Thoracic aorta (tissue), 2 donors: ENCODE data around the gene ATXN7L1. TPM values are rescaled to one million over a fixed set of nuclear protein-coding genes. Genes with fewer than 3 reads are reported as not detected.

ENCODE experiments used
- ATAC-seq: fragments of 150-250 bp; one replicate; pipeline ENCODE4 v1.8.0; 2017; ENCODE audit warnings: low read depth; ENCODE audit not compliant: insufficient number of reproducible peaks, low FRiP score
- DNase-seq: peaks from one replicate; pipeline ENCODE4 v3.0.0-alpha.2; 2020; ENCODE audit warnings: low spot score
- H3K27ac ChIP-seq, 2 donors: fragments of 200-600 bp; sonication (generic); 1 replicate in 1 of 2; 2 replicates in 1 of 2; pipeline ENCODE4 v1.5.1; 2016; ENCODE audit warnings: mild to moderate bottlenecking in 2 of 2, moderate library complexity in 2 of 2
- H3K27me3 ChIP-seq: fragments of 200-600 bp; sonication (generic); replicated peaks from 2 replicates; pipeline ENCODE4 v1.6.0; 2016; ENCODE audit warnings: mild to moderate bottlenecking; ENCODE audit not compliant: insufficient read depth
- H3K36me3 ChIP-seq: fragments of 200-600 bp; sonication (generic); one replicate; pipeline ENCODE4 v1.5.1; 2016
- H3K4me1 ChIP-seq, 2 donors: fragments of 200-600 bp; sonication (generic); 1 replicate in 1 of 2; 2 replicates in 1 of 2; pipeline versions ENCODE4 v1.5.1 to v1.6.0; 2016; ENCODE audit warnings: low read depth in 2 of 2, mild to moderate bottlenecking in 1 of 2; ENCODE audit not compliant: control insufficient read depth in 1 of 2
- H3K4me3 ChIP-seq: fragments of 200-600 bp; sonication (generic); 2 replicates; pipeline ENCODE4 v1.5.1; 2016; ENCODE audit warnings: mild to moderate bottlenecking
- H3K9me3 ChIP-seq: fragments of 200-600 bp; sonication (generic); 2 replicates; pipeline ENCODE4 v1.5.1; 2016
- total RNA-seq, 2 donors: library from RNA; depleted of rRNA; stranded (reverse); fragments of >200 nt; gene quantifications; one replicate each; pipeline versions ENCODE4 v1.1.0 to v1.2.3, GENCODE V29; 2016
- TF ChIP-seq, protein P1 (sequence below): fragments of 200-600 bp; sonication (generic); IDR thresholded peaks from one replicate; pipeline ENCODE4 v1.5.1; 2019; ENCODE audit warnings: antibody characterized with exemption

Gene ATXN7L1
- total RNA-seq, 2 donors from 2014 or later = 11.6 to 13.4 TPM

DNA sequence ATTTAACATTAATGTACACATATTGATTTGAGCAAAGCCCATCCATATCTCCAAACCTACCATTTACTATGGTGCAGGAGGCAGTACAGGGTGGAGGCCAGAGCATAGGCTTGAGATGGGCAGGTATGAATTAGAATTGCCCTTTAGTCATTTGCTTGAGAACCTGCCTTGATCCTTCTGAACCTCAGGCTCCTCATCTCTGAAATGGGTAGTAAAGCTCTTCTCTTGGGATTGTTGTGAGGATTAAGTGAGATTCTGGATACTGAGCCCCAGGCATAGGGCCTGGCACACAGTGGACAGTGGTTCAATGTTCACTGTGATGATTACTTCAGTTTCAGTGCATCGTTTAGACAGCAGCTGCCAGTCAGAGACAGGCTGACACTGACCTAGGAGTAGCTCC, 5.0 kb upstream of the ATXN7L1 start:
- H3K4me1 ChIP-seq = peaks cover 7 to 21% of the 10 kb centered on the region in 2 donors
- H3K4me3 ChIP-seq = no peak overlapping the region
- H3K27ac ChIP-seq = no peak overlapping the region
- no peaks in the 10 kb centered on the region for H3K27me3 ChIP-seq
- H3K36me3 ChIP-seq = no peaks in the 10 kb centered on the region
- TF ChIP-seq, protein P1, sequence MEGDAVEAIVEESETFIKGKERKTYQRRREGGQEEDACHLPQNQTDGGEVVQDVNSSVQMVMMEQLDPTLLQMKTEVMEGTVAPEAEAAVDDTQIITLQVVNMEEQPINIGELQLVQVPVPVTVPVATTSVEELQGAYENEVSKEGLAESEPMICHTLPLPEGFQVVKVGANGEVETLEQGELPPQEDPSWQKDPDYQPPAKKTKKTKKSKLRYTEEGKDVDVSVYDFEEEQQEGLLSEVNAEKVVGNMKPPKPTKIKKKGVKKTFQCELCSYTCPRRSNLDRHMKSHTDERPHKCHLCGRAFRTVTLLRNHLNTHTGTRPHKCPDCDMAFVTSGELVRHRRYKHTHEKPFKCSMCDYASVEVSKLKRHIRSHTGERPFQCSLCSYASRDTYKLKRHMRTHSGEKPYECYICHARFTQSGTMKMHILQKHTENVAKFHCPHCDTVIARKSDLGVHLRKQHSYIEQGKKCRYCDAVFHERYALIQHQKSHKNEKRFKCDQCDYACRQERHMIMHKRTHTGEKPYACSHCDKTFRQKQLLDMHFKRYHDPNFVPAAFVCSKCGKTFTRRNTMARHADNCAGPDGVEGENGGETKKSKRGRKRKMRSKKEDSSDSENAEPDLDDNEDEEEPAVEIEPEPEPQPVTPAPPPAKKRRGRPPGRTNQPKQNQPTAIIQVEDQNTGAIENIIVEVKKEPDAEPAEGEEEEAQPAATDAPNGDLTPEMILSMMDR = no peak
- ATAC-seq = no peak
- no peaks in the 10 kb centered on the region for H3K9me3 ChIP-seq
- no peak for DNase-seq

DNA sequence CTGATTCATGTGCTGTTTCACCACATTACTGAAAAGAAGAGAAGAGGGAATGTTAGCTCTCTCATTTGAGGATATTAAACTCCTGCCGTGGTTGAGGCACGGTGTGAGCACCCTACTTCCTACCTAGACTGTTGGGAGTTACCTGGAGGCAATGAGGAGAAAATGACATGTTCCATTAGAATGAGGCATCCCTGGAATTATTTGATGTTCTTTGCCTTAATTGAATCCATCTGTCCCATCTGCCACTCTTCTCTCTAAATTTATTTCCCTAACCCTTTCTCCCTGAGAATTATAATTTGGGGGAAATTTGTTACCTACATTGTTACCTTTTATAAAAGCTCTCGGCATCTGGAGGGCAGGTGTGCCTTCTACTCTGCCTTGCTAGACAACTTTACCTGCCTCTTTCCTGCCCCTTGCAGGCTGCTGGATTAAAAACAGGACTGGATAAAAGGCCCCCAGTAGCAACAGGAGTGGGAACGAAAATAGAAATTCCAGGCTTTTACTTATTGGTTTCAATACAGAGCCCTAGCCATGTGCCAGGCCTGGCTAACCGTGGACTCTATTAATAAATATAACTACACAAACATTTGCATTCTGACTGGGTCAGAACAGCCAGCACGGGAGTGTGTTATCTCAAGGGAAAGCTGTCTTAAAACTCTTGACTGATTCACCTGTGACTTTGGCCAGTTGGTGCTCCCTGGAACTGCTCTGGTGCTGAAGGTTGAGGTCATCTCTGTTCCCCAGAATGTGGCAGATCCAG, 4.4 kb upstream of the ATXN7L1 start:
- peaks cover 7 to 21% of the 10 kb centered on the region in 2 donors for H3K4me1 ChIP-seq
- H3K27ac ChIP-seq = no peak overlapping the region
- no peak for ATAC-seq
- DNase-seq = no peak
- no peaks in the 10 kb centered on the region for H3K9me3 ChIP-seq
- H3K27me3 ChIP-seq = no peaks in the 10 kb centered on the region
- H3K4me3 ChIP-seq = no peak overlapping the region
- TF ChIP-seq, protein P1 = no peak
- H3K36me3 ChIP-seq = no peaks in the 10 kb centered on the region

DNA sequence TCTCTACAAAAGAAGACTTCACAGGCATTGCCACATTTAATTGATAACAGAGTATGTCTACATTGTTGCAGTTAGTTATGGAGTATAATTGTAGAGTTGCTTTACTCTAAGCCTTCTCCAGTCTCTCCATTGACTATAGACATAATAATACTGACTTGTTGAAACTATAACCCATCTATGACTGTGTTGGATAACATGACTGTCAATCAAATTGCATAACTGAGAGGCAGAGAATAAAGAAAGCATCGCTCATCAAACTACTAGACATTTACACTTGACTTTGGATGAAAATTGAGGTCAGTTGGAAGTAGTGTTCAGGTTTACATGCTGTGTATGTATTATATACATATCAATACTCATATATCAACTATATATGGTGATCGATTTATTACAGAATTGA, 3.4 kb upstream of the ATXN7L1 start:
- peaks cover 11 to 29% of the 10 kb centered on the region in 2 donors for H3K4me1 ChIP-seq
- no peaks in the 10 kb centered on the region for H3K36me3 ChIP-seq
- no peak overlapping the region for H3K4me3 ChIP-seq
- no peaks in the 10 kb centered on the region for H3K27me3 ChIP-seq
- H3K27ac ChIP-seq = no peak overlapping the region
- H3K9me3 ChIP-seq = no peaks in the 10 kb centered on the region
- TF ChIP-seq, protein P1 = no peak
- DNase-seq (no peak), ATAC-seq (no peak)

DNA sequence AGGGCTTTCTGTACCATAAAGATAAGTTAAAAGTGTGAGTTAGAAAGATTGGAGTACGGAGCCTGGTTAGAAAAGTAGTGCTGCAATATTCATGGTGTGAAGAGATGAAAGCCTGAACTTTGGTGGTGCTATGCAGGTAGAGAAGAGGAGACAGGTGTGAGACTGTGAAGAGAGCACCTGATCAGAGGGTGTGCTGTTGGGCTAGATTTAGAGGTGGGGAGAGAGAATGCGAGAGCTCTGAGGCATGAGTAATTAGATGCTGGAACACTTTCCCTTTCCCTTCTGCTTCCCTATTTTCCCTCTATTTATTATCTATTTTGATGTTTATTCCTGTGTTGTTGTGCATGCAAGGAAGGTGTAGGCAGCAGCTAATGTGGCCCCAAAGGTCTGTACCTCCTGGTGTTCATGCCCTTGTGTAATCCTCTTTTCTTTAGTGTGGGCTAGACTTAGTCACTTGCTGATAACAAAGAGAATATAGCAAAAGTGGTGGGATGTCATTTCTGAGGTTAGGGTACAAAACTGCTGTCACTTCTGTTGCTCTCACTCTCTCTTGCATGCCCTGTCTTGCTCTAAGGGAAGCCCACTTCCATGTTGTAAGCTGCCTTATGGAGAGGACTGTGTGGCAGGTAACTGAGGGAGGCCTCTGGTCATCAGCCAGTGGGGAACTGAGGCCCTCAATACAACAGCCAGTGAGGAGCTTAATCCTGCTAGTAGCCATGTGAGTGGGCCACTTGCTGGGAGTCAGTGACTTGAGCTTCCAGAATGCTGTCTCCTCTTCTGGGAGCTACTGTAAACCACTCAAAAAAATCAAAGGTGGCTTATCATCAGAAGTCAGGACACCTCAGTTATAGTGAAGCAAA, 2.6 kb upstream of the ATXN7L1 start:
- ATAC-seq (no peak), DNase-seq (no peak)
- Histone ChIP-seq H3K27me3 (no peaks in the 10 kb centered on the region), H3K4me1 (peaks cover 11 to 33% of the 10 kb centered on the region in 2 donors), H3K4me3 (no peak overlapping the region), H3K36me3 (no peaks in the 10 kb centered on the region), H3K9me3 (no peaks in the 10 kb centered on the region), H3K27ac (no peak overlapping the region)
- TF ChIP-seq, protein P1 = no peak

DNA sequence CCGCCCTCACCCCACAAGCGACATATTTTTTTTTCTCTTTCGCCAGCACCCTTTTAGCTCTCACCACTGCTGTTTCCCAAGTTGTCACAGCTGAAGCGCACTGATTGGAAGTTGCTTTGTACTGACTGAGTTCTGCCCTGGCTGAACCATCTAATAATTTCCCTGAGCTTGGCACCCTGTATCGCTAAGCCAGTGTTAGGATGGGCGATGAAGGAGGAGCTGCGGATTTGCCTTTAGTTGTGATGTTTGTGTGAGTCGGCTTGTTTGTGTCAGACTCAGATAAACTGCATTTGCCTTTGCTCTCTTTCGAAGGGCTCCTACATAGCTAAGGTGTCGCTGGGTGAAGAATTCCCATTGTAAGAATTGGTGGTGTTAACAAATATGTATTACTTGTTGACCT, 1.3 kb upstream of the ATXN7L1 start:
- DNase-seq (no peak), ATAC-seq (no peak)
- no peak overlapping the region for H3K27ac ChIP-seq
- TF ChIP-seq, protein P1 = no peak
- H3K27me3 ChIP-seq = no peaks in the 10 kb centered on the region
- H3K4me3 ChIP-seq = peak overlapping the region; percentile 93
- no peaks in the 10 kb centered on the region for H3K9me3 ChIP-seq
- H3K4me1 ChIP-seq = peaks cover 11 to 33% of the 10 kb centered on the region in 2 donors
- no peaks in the 10 kb centered on the region for H3K36me3 ChIP-seq
